IMR-90 (cell line): ENCODE results near the gene APOBEC3F. TPM values are rescaled to one million over a fixed set of nuclear protein-coding genes. Genes with fewer than 3 reads are reported as not detected.
A peak's percentile ranks its signal among the peaks of the same experiment; 100 is the strongest.

Experiments
- ATAC-seq: fragments of 200-7000 bp; cut with Tn5 transposase; 2 replicates; pipeline ENCODE4 v1.9.1; 2020; ENCODE audit warnings: low read depth, mild to moderate bottlenecking, moderate library complexity
- BruUV-seq: library from RNA; stranded (reverse); fragments of 400-500 nt; replicated peaks from 2 replicates; lab custom pipeline; 2021; lab: Mats Ljungman, UMichigan
- CTCF ChIA-PET: fragments of 300-600 bp; formaldehyde crosslinking; extraction: SDS; loops from one replicate; lab custom pipeline; 2021; ENCODE audit warnings: antibody characterized with exemption; lab: Yijun Ruan, JAX
- POLR2A ChIA-PET: fragments of 300-600 bp; sonication (Branson Sonifier 250); formaldehyde crosslinking; loops from one replicate; lab custom pipeline; 2022; ENCODE audit warnings: antibody characterized with exemption; ENCODE audit not compliant: unreplicated experiment; lab: Charles Lee
- DNase-seq: peaks from one replicate; pipeline ENCODE4 v3.0.0; 2013
- H2AFZ ChIP-seq: replicated peaks from 2 replicates; pipeline ENCODE3; 2013; ENCODE audit warnings: low read length, mild to moderate bottlenecking; ENCODE audit not compliant: poor library complexity
- H2AK5ac ChIP-seq: 2 replicates; pipeline ENCODE4 v1.6.1; 2013; ENCODE audit warnings: low read depth, low read length, inconsistent platforms
- H2AK9ac ChIP-seq: replicated peaks from 2 replicates; pipeline ENCODE3; 2013; ENCODE audit warnings: mild to moderate bottlenecking, low read depth, low read length, moderate library complexity; ENCODE audit not compliant: poor library complexity
- H2BK120ac ChIP-seq: 2 replicates; pipeline ENCODE4 v1.6.1; 2013; ENCODE audit warnings: low read depth, low read length, inconsistent platforms
- H2BK15ac ChIP-seq: 3 replicates; pipeline ENCODE4 v1.6.1; 2013; ENCODE audit warnings: low read depth, low read length, inconsistent platforms
- H2BK20ac ChIP-seq: 2 replicates; pipeline ENCODE4 v1.6.1; 2013; ENCODE audit warnings: low read depth, mild to moderate bottlenecking, inconsistent platforms, low read length, moderate library complexity
- H2BK5ac ChIP-seq: 2 replicates; pipeline ENCODE4 v1.6.1; 2013; ENCODE audit warnings: mild to moderate bottlenecking, low read depth, low read length, inconsistent platforms; ENCODE audit not compliant: poor library complexity, severe bottlenecking
- H3K14ac ChIP-seq: replicated peaks from 2 replicates; pipeline ENCODE4 v1.6.1; 2013; ENCODE audit warnings: low read depth, low read length, inconsistent platforms
- H3K18ac ChIP-seq: 2 replicates; pipeline ENCODE4 v1.6.1; 2013; ENCODE audit warnings: low read depth, low read length, control low read depth
- H3K23ac ChIP-seq: 2 replicates; pipeline ENCODE4 v1.6.1; 2013; ENCODE audit warnings: low read depth, low read length, inconsistent platforms
- H3K27ac ChIP-seq: 2 replicates; pipeline ENCODE4 v1.5.1; 2013; ENCODE audit warnings: mild to moderate bottlenecking, control low read depth, low read length; ENCODE audit not compliant: insufficient read depth
- H3K27me3 ChIP-seq: 2 replicates; pipeline ENCODE4 v1.6.1; 2013; ENCODE audit warnings: low read length; ENCODE audit not compliant: control insufficient read depth, insufficient read depth
- H3K36me3 ChIP-seq: 2 replicates; pipeline ENCODE4 v1.6.1; 2013; ENCODE audit warnings: low read length, mixed read lengths; ENCODE audit not compliant: control insufficient read depth, insufficient read depth
- H3K4ac ChIP-seq: 2 replicates; pipeline ENCODE4 v1.6.1; 2013; ENCODE audit warnings: low read depth, low read length, inconsistent platforms
- H3K4me1 ChIP-seq: 2 replicates; pipeline ENCODE4 v1.6.1; 2013; ENCODE audit warnings: low read length, mixed read lengths; ENCODE audit not compliant: control insufficient read depth, insufficient read depth
- H3K4me2 ChIP-seq: 2 replicates; pipeline ENCODE4 v1.6.1; 2013; ENCODE audit warnings: low read depth, mild to moderate bottlenecking, control low read depth, low read length, moderate library complexity
- H3K4me3 ChIP-seq: 2 replicates; pipeline ENCODE4 v1.5.1; 2013; ENCODE audit warnings: low read depth, mild to moderate bottlenecking, control low read depth, low read length, moderate library complexity; ENCODE audit not compliant: insufficient read depth
- H3K56ac ChIP-seq: 2 replicates; pipeline ENCODE4 v1.6.1; 2013; ENCODE audit warnings: low read length, inconsistent platforms; ENCODE audit not compliant: insufficient read depth; ENCODE audit errors: extremely low read depth
- H3K79me1 ChIP-seq, 2 experiments: 2 replicates each; pipeline ENCODE4 v1.6.1; 2013; ENCODE audit warnings: low read length in 2 of 2, inconsistent platforms in 1 of 2, low read depth in 1 of 2
- H3K9ac ChIP-seq: 2 replicates; pipeline ENCODE4 v1.6.1; 2013; ENCODE audit warnings: low read depth, low read length, control low read depth
- H3K9me1 ChIP-seq: 2 replicates; pipeline ENCODE4 v1.6.1; 2013; ENCODE audit warnings: low read length, inconsistent platforms; ENCODE audit not compliant: insufficient read depth
- H3K9me3 ChIP-seq: 2 replicates; pipeline ENCODE4 v1.6.1; 2013; ENCODE audit warnings: low read length; ENCODE audit not compliant: control insufficient read depth, insufficient read depth
- H4K20me1 ChIP-seq: 2 replicates; pipeline ENCODE4 v1.6.1; 2013; ENCODE audit warnings: low read length, inconsistent platforms; ENCODE audit not compliant: insufficient read depth
- H4K5ac ChIP-seq: 2 replicates; pipeline ENCODE4 v1.6.1; 2013; ENCODE audit warnings: mild to moderate bottlenecking, low read depth, low read length, control low read depth
- H4K8ac ChIP-seq, 2 experiments: 2 replicates each; pipeline ENCODE4 v1.6.1; 2013; ENCODE audit warnings: low read depth in 2 of 2, low read length in 2 of 2, control low read depth in 1 of 2, inconsistent platforms in 1 of 2
- H4K91ac ChIP-seq: 2 replicates; pipeline ENCODE4 v1.6.1; 2013; ENCODE audit warnings: low read depth, low read length, inconsistent platforms; ENCODE audit not compliant: insufficient read depth
- CTCF ChIP-seq: conservative IDR thresholded peaks from 2 replicates; pipeline ENCODE4 v1.5.1; 2012; ENCODE audit warnings: mild to moderate bottlenecking, low read depth, low read length, improper control_type of control experiment
- MAFK ChIP-seq: IDR thresholded peaks from 2 replicates; pipeline ENCODE4 v1.6.1; 2012; ENCODE audit warnings: low read depth, low read length, improper control_type of control experiment
- WGBS, 2 experiments: methylation state at CpG; one replicate each; pipeline versions ENCODE4 v1.1.5 to v1.1.7; 2013; ENCODE audit warnings: missing lambda C conversion rate in 2 of 2; ENCODE audit not compliant: insufficient read length in 1 of 2; ENCODE audit errors: extremely low coverage in 2 of 2; 5-methylcytosine and 5-hydroxymethylcytosine counted together
- dilution Hi-C: fragments of 300-500 bp; cut with HindIII; formaldehyde crosslinking; loops from one replicate; pipeline ENCODE4 v1.14.3; 2018; ENCODE audit warnings: low sequenced_read_pairs; ENCODE audit not compliant: unreplicated experiment
- in situ Hi-C: fragments of 300-500 bp; cut with MboI; formaldehyde crosslinking; loops from 3 replicates; pipeline ENCODE4 v1.14.3; 2019; ENCODE audit warnings: low sequenced_read_pairs, inconsistent platforms, mixed read lengths
- intact Hi-C: fragments of 100-400 bp; cut with micrococcal nuclease; formaldehyde crosslinking; loops from 2 replicates; pipeline ENCODE4 v1.10.0; 2022
- polyA plus RNA-seq, 3 experiments: library from polyadenylated mRNA; depleted of rRNA; stranded (reverse); fragments of >200 nt; gene quantifications; 2 replicates each; pipeline ENCODE4 v1.2.3, GENCODE V29; 2012; ENCODE audit warnings: low replicate concordance in 1 of 3
- total RNA-seq: library from RNA; depleted of rRNA; stranded (reverse); fragments of >200 nt; gene quantifications from 2 replicates; pipeline ENCODE4 v1.2.3, GENCODE V29; 2012

The APOBEC3F gene
- total and polyA plus RNA-seq, 2 of the 4 experiments (the other 2 are of a cell fraction): 3.4 to 8.3 TPM

- no peak overlapping the region for H4K8ac ChIP-seq
- no peak overlapping the region for H2AFZ ChIP-seq
- in situ Hi-C loops: no loop called here
- WGBS, 2 experiments: 65 to 100% methylated on average over 3 to 8 of the region's 18 CpGs
- H3K4me2 ChIP-seq: no peak overlapping the region
- CTCF ChIA-PET: no interaction called here
- H4K5ac ChIP-seq: no peak overlapping the region
- H2BK5ac ChIP-seq: no peak overlapping the region
- H2BK120ac ChIP-seq: no peak overlapping the region
- DNase-seq (no peak), ATAC-seq (peak; percentile 81)
- dilution Hi-C loops: no loop called here
- intact Hi-C loops: no loop called here
- H3K4me3 ChIP-seq: no peak overlapping the region
- H3K23ac ChIP-seq: peak overlapping the region; percentile 49; the same call in 1 of the 2 replicates
- no peak overlapping the region for H3K4ac ChIP-seq
- H2BK20ac ChIP-seq: no peak overlapping the region
- H4K20me1 ChIP-seq: no peaks in the 10 kb centered on the region
- H3K18ac ChIP-seq: no peak overlapping the region
- H3K9ac ChIP-seq: no peak overlapping the region
- no peak overlapping the region for H4K91ac ChIP-seq
- no peaks in the 10 kb centered on the region for H3K9me3 ChIP-seq
- TF ChIP-seq CTCF (no peak), MAFK (no peak)
- no peak overlapping the region for H2BK15ac ChIP-seq
- no peaks in the 10 kb centered on the region for H3K36me3 ChIP-seq
- H3K27me3 ChIP-seq: peaks cover 36% of the 10 kb centered on the region
- no peak overlapping the region for H3K27ac ChIP-seq
- H3K56ac ChIP-seq: no peak overlapping the region
- H3K79me1 ChIP-seq: no peaks in the 10 kb centered on the region
- H2AK9ac ChIP-seq: no peak overlapping the region
- POLR2A ChIA-PET: no interaction called here
- H3K4me1 ChIP-seq: peaks cover 3% of the 10 kb centered on the region; the same call in 1 of the 2 replicates
- no peaks in the 10 kb centered on the region for H3K9me1 ChIP-seq
- H2AK5ac ChIP-seq: no peak overlapping the region
- no peak overlapping the region for H3K14ac ChIP-seq
- no TSS peak for BruUV-seq
Measured at GRCh38 chr22:39087881-39088684, 47.4 kb downstream of the APOBEC3F start.
